Endothelial cell of umbilical vein (primary cell): ENCODE results near the gene MYH11. TPM values are rescaled to one million over a fixed set of nuclear protein-coding genes. Genes with fewer than 3 reads are reported as not detected.

ENCODE experiments used
- BruUV-seq: library from RNA; stranded (reverse); fragments of 400-500 nt; replicated peaks from 2 replicates; lab custom pipeline; 2021; lab: Mats Ljungman, UMichigan
- CTCF ChIA-PET: fragments of 300-600, 350-600 bp; sonication (Branson Sonifier 250); formaldehyde crosslinking; loops from one replicate; lab custom pipeline; 2021; ENCODE audit warnings: antibody characterized with exemption, inconsistent platforms; lab: Charles Lee
- POLR2A ChIA-PET: fragments of 300-600, 350-600 bp; sonication (Branson Sonifier 250); formaldehyde crosslinking; loops from one replicate; lab custom pipeline; 2021; ENCODE audit warnings: antibody characterized with exemption, inconsistent platforms; lab: Charles Lee
- DNase-seq: peaks from one replicate; pipeline ENCODE4 v3.0.0-alpha.2; 2011; ENCODE audit warnings: low read depth, low spot score
- FAIRE-seq: peaks from 2 replicates; lab custom pipeline; 2011; peaks lifted over from hg19 to GRCh38; lab: Jason Lieb, UNC
- H2AFZ ChIP-seq: 2 replicates; pipeline ENCODE4 v1.6.0; 2012; ENCODE audit warnings: low read depth, low read length, control low read depth, inconsistent platforms
- H3K27ac ChIP-seq: 2 replicates; pipeline ENCODE4 v1.5.1; 2011; ENCODE audit warnings: low read depth, mild to moderate bottlenecking, control low read depth, low read length, moderate library complexity; ENCODE audit not compliant: insufficient read depth
- H3K27me3 ChIP-seq, 2 experiments: 2 replicates each; pipeline versions ENCODE4 v1.6.0 to v1.6.1; 2011; ENCODE audit warnings: low read length in 2 of 2, mixed read lengths in 1 of 2; ENCODE audit not compliant: control insufficient read depth in 2 of 2, insufficient read depth in 2 of 2
- H3K36me3 ChIP-seq, 2 experiments: 2 replicates in 1 of 2; 3 replicates in 1 of 2; pipeline ENCODE4 v1.5.1; 2011; ENCODE audit warnings: low read length in 2 of 2, mild to moderate bottlenecking in 1 of 2, moderate library complexity in 1 of 2; ENCODE audit not compliant: control insufficient read depth in 2 of 2, insufficient read depth in 2 of 2; ENCODE audit errors: extremely low read depth in 1 of 2
- H3K4me1 ChIP-seq: 3 replicates; pipeline ENCODE4 v1.5.1; 2011; ENCODE audit warnings: mild to moderate bottlenecking, low read length; ENCODE audit not compliant: control insufficient read depth, insufficient read depth; ENCODE audit errors: extremely low read depth
- H3K4me2 ChIP-seq: 2 replicates; pipeline ENCODE4 v1.6.1; 2011; ENCODE audit warnings: low read length, control low read depth, mixed read lengths; ENCODE audit not compliant: insufficient read depth
- H3K4me3 ChIP-seq, 3 experiments: fragments of 200-600 bp in 1 of 3; sonication (generic), shearing (Covaris generic) in 1 of 3; replicated peaks in 1 of 3; 2 replicates each; pipeline ENCODE4 v1.5.1; 2011 to 2016; ENCODE audit warnings: control low read depth in 3 of 3, low read length in 3 of 3, mild to moderate bottlenecking in 2 of 3, inconsistent platforms in 1 of 3, low read depth in 1 of 3, moderate library complexity in 1 of 3; ENCODE audit not compliant: insufficient read depth in 1 of 3
- H3K79me2 ChIP-seq: 2 replicates; pipeline ENCODE4 v1.6.0; 2012; ENCODE audit warnings: low read length, inconsistent platforms; ENCODE audit not compliant: control insufficient read depth, insufficient read depth
- H3K9ac ChIP-seq: replicated peaks from 2 replicates; pipeline ENCODE3; 2011; ENCODE audit warnings: low read length, control low read depth; ENCODE audit not compliant: insufficient read depth; ENCODE audit errors: extremely low read depth
- H3K9me1 ChIP-seq: replicated peaks from 3 replicates; pipeline ENCODE4 v1.6.0; 2011; ENCODE audit warnings: mild to moderate bottlenecking, low read length; ENCODE audit not compliant: control insufficient read depth, insufficient read depth; ENCODE audit errors: extremely low read depth
- H3K9me3 ChIP-seq: replicated peaks from 2 replicates; pipeline ENCODE4 v1.5.1; 2012; ENCODE audit warnings: low read length, inconsistent platforms; ENCODE audit not compliant: control insufficient read depth, insufficient read depth
- H4K20me1 ChIP-seq: replicated peaks from 2 replicates; pipeline ENCODE3; 2011; ENCODE audit warnings: mild to moderate bottlenecking, low read length; ENCODE audit not compliant: control insufficient read depth, insufficient read depth; ENCODE audit errors: extremely low read depth
- EZH2 ChIP-seq: IDR thresholded peaks from 2 replicates; pipeline ENCODE4 v1.6.1; 2012; ENCODE audit warnings: borderline replicate concordance, low read depth, mild to moderate bottlenecking, moderate library complexity, low read length, inconsistent platforms; ENCODE audit not compliant: severe bottlenecking
- FOS ChIP-seq: IDR thresholded peaks from 2 replicates; pipeline ENCODE4 v1.6.1; 2011; ENCODE audit warnings: mild to moderate bottlenecking, low read length, moderate library complexity, borderline replicate concordance; ENCODE audit not compliant: insufficient read depth
- GATA2 ChIP-seq: IDR thresholded peaks from 2 replicates; pipeline ENCODE4 v1.7.0; 2011; ENCODE audit warnings: low read depth, mild to moderate bottlenecking, moderate library complexity, mixed read lengths, low read length; ENCODE audit not compliant: insufficient read length, insufficient read depth
- JUN ChIP-seq: IDR thresholded peaks from 2 replicates; pipeline ENCODE4 v1.6.1; 2011; ENCODE audit warnings: borderline replicate concordance, low read depth; ENCODE audit not compliant: insufficient read length, insufficient read depth
- MYC ChIP-seq: IDR thresholded peaks from one replicate; pipeline ENCODE4 v1.6.1; 2011; ENCODE audit warnings: mild to moderate bottlenecking, low read depth, low read length
- POLR2A ChIP-seq: IDR thresholded peaks from 2 replicates; pipeline ENCODE4 v1.6.1; 2012; ENCODE audit warnings: low read depth, mild to moderate bottlenecking, control low read depth, low read length
- POLR2AphosphoS5 ChIP-seq: IDR thresholded peaks from 2 replicates; pipeline ENCODE4 v1.6.1; 2012; ENCODE audit warnings: low read depth, mild to moderate bottlenecking, control low read depth, low read length, moderate library complexity; ENCODE audit not compliant: insufficient read depth
- dilution Hi-C: fragments of 300-500 bp; cut with MboI; formaldehyde crosslinking; loops from one replicate; pipeline ENCODE4 v1.15.0; 2019; ENCODE audit warnings: low sequenced_read_pairs; ENCODE audit not compliant: extremely low pct_ligation_motif_present
- intact Hi-C: fragments of 100-400 bp; cut with micrococcal nuclease; formaldehyde crosslinking; loops from one replicate; pipeline ENCODE4 v1.10.0; 2022
- polyA plus RNA-seq, 4 experiments: library from polyadenylated mRNA; depleted of rRNA in 3 of 4; stranded (reverse) in 3 of 4; unstranded in 1 of 4; fragments of >200 nt; gene quantifications; 2 replicates each; pipeline versions ENCODE4 v1.2.1 to v1.2.3, GENCODE V29; 2011 to 2012; ENCODE audit warnings: missing spikeins in 1 of 4
- total RNA-seq: library from RNA; stranded (reverse); gene quantifications from 2 replicates; pipeline ENCODE4 v1.2.3, GENCODE V29; 2021
- TF ChIP-seq, protein P1 (sequence below): IDR thresholded peaks from 2 replicates; pipeline ENCODE4 v1.6.1; 2011; ENCODE audit not compliant: insufficient read depth, insufficient read length
- TF ChIP-seq, protein P2 (sequence below), 2 donors: IDR thresholded peaks; 1 replicate in 1 of 2; 2 replicates in 1 of 2; pipeline ENCODE4 v1.5.1; 2011; ENCODE audit warnings: low read length in 2 of 2, mild to moderate bottlenecking in 2 of 2, moderate library complexity in 2 of 2, control low read depth in 1 of 2, inconsistent platforms in 1 of 2, low read depth in 1 of 2; ENCODE audit not compliant: insufficient read depth in 1 of 2; ENCODE audit errors: extremely low read depth in 1 of 2

The MYH11 gene
- total and polyA plus RNA-seq, 2 donors (not counting 3 experiments of a cell fraction or from before 2014, with no cell fraction given), result not detected

- TF ChIP-seq POLR2A (no peak), GATA2 (no peak), JUN (no peak)
Measured at GRCh38 chr16:15752717-15753488, 103.9 kb downstream of the MYH11 start.

GRCh38 chr16:15751940-15752339, 104.9 kb downstream of the MYH11 start:
- Histone ChIP-seq H3K4me2 (no peak overlapping the region), H3K36me3 (no peaks in the 10 kb centered on the region), H4K20me1 (no peaks in the 10 kb centered on the region), H3K27me3 (no peaks in the 10 kb centered on the region), H2AFZ (no peak overlapping the region), H3K9ac (no peak overlapping the region), H3K27ac (no peak overlapping the region), H3K79me2 (no peaks in the 10 kb centered on the region), H3K4me1 (no peaks in the 10 kb centered on the region), H3K9me3 (no peaks in the 10 kb centered on the region), H3K4me3 (no peak overlapping the region), H3K9me1 (no peaks in the 10 kb centered on the region)
- BruUV-seq, result no TSS peak
- TF ChIP-seq JUN, result no peak
- no peak for TF ChIP-seq MYC
- no peak for TF ChIP-seq GATA2
- no peak for TF ChIP-seq EZH2
- TF ChIP-seq FOS, result no peak
- TF ChIP-seq, protein P1, sequence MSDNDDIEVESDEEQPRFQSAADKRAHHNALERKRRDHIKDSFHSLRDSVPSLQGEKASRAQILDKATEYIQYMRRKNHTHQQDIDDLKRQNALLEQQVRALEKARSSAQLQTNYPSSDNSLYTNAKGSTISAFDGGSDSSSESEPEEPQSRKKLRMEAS, result no peak
- TF ChIP-seq POLR2AphosphoS5, result no peak
- no peak for TF ChIP-seq POLR2A
- TF ChIP-seq, protein P2, sequence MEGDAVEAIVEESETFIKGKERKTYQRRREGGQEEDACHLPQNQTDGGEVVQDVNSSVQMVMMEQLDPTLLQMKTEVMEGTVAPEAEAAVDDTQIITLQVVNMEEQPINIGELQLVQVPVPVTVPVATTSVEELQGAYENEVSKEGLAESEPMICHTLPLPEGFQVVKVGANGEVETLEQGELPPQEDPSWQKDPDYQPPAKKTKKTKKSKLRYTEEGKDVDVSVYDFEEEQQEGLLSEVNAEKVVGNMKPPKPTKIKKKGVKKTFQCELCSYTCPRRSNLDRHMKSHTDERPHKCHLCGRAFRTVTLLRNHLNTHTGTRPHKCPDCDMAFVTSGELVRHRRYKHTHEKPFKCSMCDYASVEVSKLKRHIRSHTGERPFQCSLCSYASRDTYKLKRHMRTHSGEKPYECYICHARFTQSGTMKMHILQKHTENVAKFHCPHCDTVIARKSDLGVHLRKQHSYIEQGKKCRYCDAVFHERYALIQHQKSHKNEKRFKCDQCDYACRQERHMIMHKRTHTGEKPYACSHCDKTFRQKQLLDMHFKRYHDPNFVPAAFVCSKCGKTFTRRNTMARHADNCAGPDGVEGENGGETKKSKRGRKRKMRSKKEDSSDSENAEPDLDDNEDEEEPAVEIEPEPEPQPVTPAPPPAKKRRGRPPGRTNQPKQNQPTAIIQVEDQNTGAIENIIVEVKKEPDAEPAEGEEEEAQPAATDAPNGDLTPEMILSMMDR (IDR thresholded peaks at IDR 0.05; ENCODE audit: extremely low read depth in 1 of 2, insufficient read depth in 1 of 2, low read depth in 1 of 2, low read length in 2 of 2), result no peak
- FAIRE-seq (no peak), DNase-seq (no peak)
- ChIA-PET CTCF (interaction anchor here (1.2 kb wide), 1 partner anchor 14 kb away, joined by 3 read pairs; no protein-coding TSS in a partner anchor), POLR2A (no interaction called here)
- dilution Hi-C loops (no loop called here), intact Hi-C loops (no loop called here)

More at GRCh38 chr16:15752717-15753488, 103.9 kb downstream of the MYH11 start:
- BruUV-seq, result no TSS peak
- DNase-seq, result no peak
- Histone ChIP-seq H3K27me3 (no peaks in the 10 kb centered on the region), H3K9me3 (no peaks in the 10 kb centered on the region), H3K4me3 (no peak overlapping the region), H3K36me3 (no peaks in the 10 kb centered on the region), H3K9ac (no peak overlapping the region), H4K20me1 (no peaks in the 10 kb centered on the region), H3K9me1 (no peaks in the 10 kb centered on the region), H2AFZ (no peak overlapping the region), H3K27ac (no peak overlapping the region), H3K79me2 (no peaks in the 10 kb centered on the region), H3K4me2 (no peak overlapping the region), H3K4me1 (no peaks in the 10 kb centered on the region)
- ChIA-PET CTCF (interaction anchor here (1.0 kb wide), 3 partner anchors 13 to 25 kb away, joined by 3 read pairs; no protein-coding TSS in a partner anchor), POLR2A (no interaction called here)
- no peak for FAIRE-seq
- intact Hi-C loops, result no loop called here
- dilution Hi-C loops, result no loop called here
